HepG2 (cell line): Measurements from ENCODE around the gene LAMTOR2. TPM values are rescaled to one million over a fixed set of nuclear protein-coding genes. Genes with fewer than 3 reads are reported as not detected.

Source experiments
- EED ChIP-seq: sonication (generic); formaldehyde crosslinking; IDR thresholded peaks from 2 replicates; pipeline ENCODE4 v1.5.0; 2020; ENCODE audit warnings: mild to moderate bottlenecking, missing genetic modification reagents
- FLYWCH1 ChIP-seq: sonication (generic); formaldehyde crosslinking; IDR thresholded peaks from 2 replicates; pipeline ENCODE4 v1.8.1; 2023; ENCODE audit warnings: mild to moderate bottlenecking, missing genetic modification reagents
- FOXK2 ChIP-seq: fragments of 450-650 bp; IDR thresholded peaks from 2 replicates; pipeline ENCODE4 v1.6.1; 2016
- FOXM1 ChIP-seq: sonication (generic); formaldehyde crosslinking; IDR thresholded peaks from 2 replicates; pipeline ENCODE4 v1.5.0; 2020; ENCODE audit warnings: missing genetic modification reagents
- GABPA ChIP-seq, 2 experiments: IDR thresholded peaks; 2 replicates each; pipeline ENCODE4 v1.6.1; 2011 to 2016; ENCODE audit warnings: low read depth in 2 of 2, low read length in 1 of 2, missing biosample characterization in 1 of 2, missing genetic modification characterization in 1 of 2
- KLF12 ChIP-seq: sonication (generic); formaldehyde crosslinking; IDR thresholded peaks from 2 replicates; pipeline ENCODE4 v1.4.0; 2020; ENCODE audit warnings: missing genetic modification reagents, borderline replicate concordance
- KLF15 ChIP-seq: sonication (generic); formaldehyde crosslinking; IDR thresholded peaks from 2 replicates; pipeline ENCODE4 v1.8.1; 2023; ENCODE audit warnings: borderline replicate concordance, mild to moderate bottlenecking, inconsistent platforms, missing genetic modification reagents, mixed read lengths
- MED1 ChIP-seq: sonication (generic); formaldehyde crosslinking; IDR thresholded peaks from 2 replicates; pipeline ENCODE4 v1.4.0; 2020; ENCODE audit warnings: missing genetic modification reagents
- MTF2 ChIP-seq: sonication (generic); formaldehyde crosslinking; IDR thresholded peaks from 2 replicates; pipeline ENCODE4 v1.5.0; 2020; ENCODE audit warnings: missing genetic modification reagents, borderline replicate concordance
- POGZ ChIP-seq: sonication (generic); formaldehyde crosslinking; IDR thresholded peaks from 2 replicates; pipeline ENCODE4 v1.4.0; 2020; ENCODE audit warnings: mild to moderate bottlenecking, missing genetic modification reagents
- SIN3B ChIP-seq: fragments of 150-350 bp; IDR thresholded peaks from 2 replicates; pipeline ENCODE4 v1.6.1; 2014; ENCODE audit warnings: low read length
- SOX13 ChIP-seq, 3 experiments: fragments of 450-650 bp in 1 of 3; sonication (generic) in 1 of 3; formaldehyde crosslinking in 1 of 3; IDR thresholded peaks in 2 of 3; conservative IDR thresholded peaks in 1 of 3; 2 replicates each; pipeline versions ENCODE4 v1.5.0 to v1.6.1; 2016 to 2020; ENCODE audit warnings: antibody characterized with exemption in 1 of 3, mild to moderate bottlenecking in 1 of 3, missing compliant biosample characterization in 1 of 3, missing genetic modification reagents in 1 of 3, moderate library complexity in 1 of 3
- THAP11 ChIP-seq: IDR thresholded peaks from 2 replicates; pipeline ENCODE4 v1.6.1; 2016; ENCODE audit warnings: missing biosample characterization, missing genetic modification reagents
- ZFP90 ChIP-seq: sonication (generic); formaldehyde crosslinking; IDR thresholded peaks from 2 replicates; pipeline ENCODE4 v1.8.0; 2022; ENCODE audit warnings: missing genetic modification reagents, mild to moderate bottlenecking, inconsistent platforms, borderline replicate concordance
- ZFY ChIP-seq: sonication (generic); formaldehyde crosslinking; IDR thresholded peaks from 2 replicates; pipeline ENCODE4 v1.4.0; 2020; ENCODE audit warnings: missing genetic modification reagents
- ZMYM2 ChIP-seq: sonication (generic); formaldehyde crosslinking; IDR thresholded peaks from 2 replicates; pipeline ENCODE4 v1.8.0; 2022; ENCODE audit warnings: mild to moderate bottlenecking, missing genetic modification reagents
- ZNF232 ChIP-seq: sonication (generic); formaldehyde crosslinking; IDR thresholded peaks from 2 replicates; pipeline ENCODE4 v1.4.0; 2020; ENCODE audit warnings: missing genetic modification reagents, borderline replicate concordance
- ZNF234 ChIP-seq: sonication (generic); formaldehyde crosslinking; conservative IDR thresholded peaks from 2 replicates; pipeline ENCODE4 v1.5.1; 2020; ENCODE audit warnings: mild to moderate bottlenecking, missing genetic modification reagents
- ZNF260 ChIP-seq: sonication (generic); formaldehyde crosslinking; IDR thresholded peaks from 2 replicates; pipeline ENCODE4 v1.4.0; 2020; ENCODE audit warnings: missing genetic modification reagents, low read depth, mild to moderate bottlenecking, borderline replicate concordance
- ZNF263 ChIP-seq: sonication (generic); formaldehyde crosslinking; IDR thresholded peaks from 2 replicates; pipeline ENCODE4 v1.4.0; 2020; ENCODE audit warnings: missing genetic modification reagents
- ZNF264 ChIP-seq: sonication (generic); formaldehyde crosslinking; IDR thresholded peaks from 2 replicates; pipeline ENCODE4 v1.4.0; 2020; ENCODE audit warnings: missing genetic modification reagents
- ZNF451 ChIP-seq: sonication (generic); formaldehyde crosslinking; IDR thresholded peaks from 2 replicates; pipeline ENCODE4 v1.5.0; 2020; ENCODE audit warnings: mild to moderate bottlenecking, missing genetic modification reagents
- ZNF547 ChIP-seq: sonication (generic); formaldehyde crosslinking; IDR thresholded peaks from 2 replicates; pipeline ENCODE4 v1.5.1; 2020; ENCODE audit warnings: mild to moderate bottlenecking, missing genetic modification reagents
- ZNF740 ChIP-seq: sonication (generic); formaldehyde crosslinking; IDR thresholded peaks from 2 replicates; pipeline ENCODE4 v1.4.0; 2020; ENCODE audit warnings: missing genetic modification reagents
- ZNF777 ChIP-seq: sonication (generic); formaldehyde crosslinking; IDR thresholded peaks from 2 replicates; pipeline ENCODE4 v1.4.0; 2020; ENCODE audit warnings: missing genetic modification reagents
- ZNF782 ChIP-seq: sonication (generic); formaldehyde crosslinking; IDR thresholded peaks from 2 replicates; pipeline ENCODE4 v1.4.0; 2020; ENCODE audit warnings: missing genetic modification reagents, mild to moderate bottlenecking, borderline replicate concordance
- ZNF792 ChIP-seq: IDR thresholded peaks from 2 replicates; pipeline ENCODE4 v1.6.1; 2016
- ZSCAN20 ChIP-seq: sonication (generic); formaldehyde crosslinking; IDR thresholded peaks from 2 replicates; pipeline ENCODE4 v1.4.0; 2020; ENCODE audit warnings: missing genetic modification reagents, mild to moderate bottlenecking, borderline replicate concordance
- ZZZ3 ChIP-seq: sonication (generic); formaldehyde crosslinking; IDR thresholded peaks from 2 replicates; pipeline ENCODE4 v1.4.0; 2020; ENCODE audit warnings: missing genetic modification reagents, mild to moderate bottlenecking, borderline replicate concordance
- polyA plus RNA-seq, 8 experiments: library from polyadenylated mRNA; depleted of rRNA in 3 of 8; stranded (reverse) in 7 of 8; unstranded in 1 of 8; fragments of >200 nt; fragmentation: Illumina TruSeq in 4 of 8; extraction: Trizol in 4 of 8; gene quantifications; 2 replicates each; pipeline versions ENCODE4 v1.2.1 to v1.2.3, GENCODE V29; 2011 to 2016; ENCODE audit warnings: low read depth in 4 of 8, missing spikeins in 1 of 8, mixed read lengths in 1 of 8; ENCODE audit not compliant: insufficient read depth in 1 of 8
- total RNA-seq, 5 experiments: library from RNA; depleted of rRNA; stranded (reverse); fragments of >200 nt; fragmentation: Illumina TruSeq; extraction: Trizol; gene quantifications; 2 replicates each; pipeline ENCODE4 v1.2.3, GENCODE V29; 2016; ENCODE audit warnings: low read depth in 1 of 5
- TF ChIP-seq, protein P1 (sequence below): sonication (generic); formaldehyde crosslinking; conservative IDR thresholded peaks from 2 replicates; pipeline ENCODE4 v1.4.0; 2020; ENCODE audit warnings: missing genetic modification reagents

The LAMTOR2 gene
- total and polyA plus RNA-seq, 2 of the 13 experiments (the other 11 are each of a cell fraction or from before 2014, with no cell fraction given) = 36.5 to 66.4 TPM

GRCh38 chr1:156054500-156055280, at the start of gene LAMTOR2 (continued):
- TF ChIP-seq ZNF451 (CRISPR knock-in tag) (peak; percentile 50; the same call in 1 of the 2 replicates), SIN3B (peak; percentile 30; the same call in 1 of the 2 replicates), ZNF234 (no peak), FLYWCH1 (no peak), ZNF264 (CRISPR knock-in tag) (no peak; the same call in 1 of the 2 replicates), ZSCAN20 (CRISPR knock-in tag) (0 out of 2 replicates have a peak, but pooled peaks have one; percentile 62), ZNF792 (CRISPR knock-in tag) (peak; percentile 70), ZMYM2 (CRISPR knock-in tag) (no peak), FOXK2 (peak; percentile 65; the same call in 1 of the 2 replicates), EED (CRISPR knock-in tag) (peak; percentile 67; the same call in 1 of the 2 replicates), ZZZ3 (CRISPR knock-in tag) (0 out of 2 replicates have a peak, but pooled peaks have one; percentile 58), SOX13 (IDR thresholded peaks at IDR 0.05) (no peak), SOX13 (CRISPR knock-in tag; conservative IDR thresholded peaks at IDR 0.05 in 1 of 2, IDR thresholded peaks at IDR 0.05 in 1 of 2) (peak in 1 of 2 experiments; percentile 62; a peak in 1 of 4 replicates), ZNF782 (CRISPR knock-in tag) (peak; percentile 52; the same call in 1 of the 2 replicates), KLF15 (0 out of 2 replicates have a peak, but pooled peaks have one; percentile 27), ZFP90 (CRISPR knock-in tag) (peak; percentile 76), ZNF547 (CRISPR knock-in tag) (peak; percentile 44; the same call in 1 of the 2 replicates), ZFY (CRISPR knock-in tag) (peak; percentile 97), KLF12 (CRISPR knock-in tag) (peak; percentile 74; the same call in 1 of the 2 replicates), FOXM1 (no peak), POGZ (CRISPR knock-in tag) (peak; percentile 59), THAP11 (CRISPR knock-in tag) (peak; percentile 99), ZNF232 (no peak), MED1 (peak; percentile 79), ZNF777 (CRISPR knock-in tag) (peak; percentile 23; the same call in 1 of the 2 replicates), ZNF740 (CRISPR knock-in tag) (peak; percentile 18; the same call in 1 of the 2 replicates), ZNF260 (CRISPR knock-in tag) (no peak), GABPA (IDR thresholded peaks at IDR 0.05; ENCODE audit: low read depth, low read length) (peak; percentile 67), GABPA (CRISPR knock-in tag; IDR thresholded peaks at IDR 0.05; ENCODE audit: low read depth) (peak; percentile 94), MTF2 (CRISPR knock-in tag) (no peak), ZNF263 (CRISPR knock-in tag) (peak; percentile 73)
- TF ChIP-seq, protein P1, sequence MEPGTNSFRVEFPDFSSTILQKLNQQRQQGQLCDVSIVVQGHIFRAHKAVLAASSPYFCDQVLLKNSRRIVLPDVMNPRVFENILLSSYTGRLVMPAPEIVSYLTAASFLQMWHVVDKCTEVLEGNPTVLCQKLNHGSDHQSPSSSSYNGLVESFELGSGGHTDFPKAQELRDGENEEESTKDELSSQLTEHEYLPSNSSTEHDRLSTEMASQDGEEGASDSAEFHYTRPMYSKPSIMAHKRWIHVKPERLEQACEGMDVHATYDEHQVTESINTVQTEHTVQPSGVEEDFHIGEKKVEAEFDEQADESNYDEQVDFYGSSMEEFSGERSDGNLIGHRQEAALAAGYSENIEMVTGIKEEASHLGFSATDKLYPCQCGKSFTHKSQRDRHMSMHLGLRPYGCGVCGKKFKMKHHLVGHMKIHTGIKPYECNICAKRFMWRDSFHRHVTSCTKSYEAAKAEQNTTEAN (CRISPR knock-in tag) = no peak; the same call in 1 of the 2 replicates
